Hypothalamus (tissue), 51 donors: ENCODE results near the gene CISD1.

ENCODE experiments used
- DNase-seq, 51 donors: peaks; one replicate each; lab custom pipeline; 2025; lab: John Stamatoyannopoulos, UW

The CISD1 gene

GRCh38 chr10:58264780-58265179 is 4.2 kb upstream of the CISD1 start:
- DNase-seq, result no peak

GRCh38 chr10:58265249-58265648 is 3.7 kb upstream of the CISD1 start:
- no peak for DNase-seq

- DNase-seq, result peak in 1 of 51 donors; percentile 40
Observed at GRCh38 chr10:58266003-58266825, 2.7 kb upstream of the CISD1 start.

- DNase-seq, result peak in 42 of 51 donors; percentile 3 to 71 (median 44)
Observed at GRCh38 chr10:58266826-58267712, 1.9 kb upstream of the CISD1 start.

GRCh38 chr10:58267713-58268453 is 1.1 kb upstream of the CISD1 start, which contains the start of gene IPMK:
IPMK (minus strand) TSS chr10:58267894; CDS start chr10:58267611, 283 bp downstream.
- DNase-seq, result peak; percentile 65 to 97 (median 90)

- DNase-seq, result no peak
Observed at GRCh38 chr10:58268454-58268945, 462 bp upstream of the CISD1 start.

GRCh38 chr10:58269782-58270290 is 874 bp downstream of the CISD1 start:
- no peak for DNase-seq

GRCh38 chr10:58275261-58275660 is 6.3 kb downstream of the CISD1 start:
- no peak for DNase-seq

GRCh38 chr10:58275908-58276307 is 6.9 kb downstream of the CISD1 start:
- DNase-seq, result no peak

- no peak for DNase-seq
Observed at GRCh38 chr10:58278274-58278961, 9.5 kb downstream of the CISD1 start.

- no peak for DNase-seq
Observed at GRCh38 chr10:58278962-58279307, 10.0 kb downstream of the CISD1 start.

GRCh38 chr10:58280477-58280876 is 11.5 kb downstream of the CISD1 start:
- no peak for DNase-seq

GRCh38 chr10:58281092-58281752 is 12.3 kb downstream of the CISD1 start:
- no peak for DNase-seq

- no peak for DNase-seq
Observed at GRCh38 chr10:58282615-58283014, 13.7 kb downstream of the CISD1 start.

GRCh38 chr10:58291538-58292174 is 22.7 kb downstream of the CISD1 start:
- DNase-seq, result peak in 6 of 51 donors; percentile 1 to 54 (median 3)

- DNase-seq, result no peak
Observed at GRCh38 chr10:58293989-58294388, 25.0 kb downstream of the CISD1 start.

- DNase-seq, result peak in 27 of 51 donors; percentile 0 to 54 (median 9)
Observed at GRCh38 chr10:58299580-58299979, 30.6 kb downstream of the CISD1 start.

GRCh38 chr10:58300676-58301075 is 31.7 kb downstream of the CISD1 start:
- DNase-seq, result no peak

GRCh38 chr10:58302254-58302653 is 33.3 kb downstream of the CISD1 start:
- no peak for DNase-seq
